GM21360 (cell line): ENCODE measurements around the gene ISOC2.

Source experiments
- ATAC-seq: cut with Tn5 transposase; IDR thresholded peaks from one replicate; pipeline ENCODE4 v1.9.1; 2021; ENCODE audit warnings: mild to moderate bottlenecking, moderate library complexity; ENCODE audit not compliant: unreplicated experiment

The ISOC2 gene

GRCh38 chr19:55479451-55480230, 18.2 kb upstream of the ISOC2 start:
- no peak for ATAC-seq

DNA sequence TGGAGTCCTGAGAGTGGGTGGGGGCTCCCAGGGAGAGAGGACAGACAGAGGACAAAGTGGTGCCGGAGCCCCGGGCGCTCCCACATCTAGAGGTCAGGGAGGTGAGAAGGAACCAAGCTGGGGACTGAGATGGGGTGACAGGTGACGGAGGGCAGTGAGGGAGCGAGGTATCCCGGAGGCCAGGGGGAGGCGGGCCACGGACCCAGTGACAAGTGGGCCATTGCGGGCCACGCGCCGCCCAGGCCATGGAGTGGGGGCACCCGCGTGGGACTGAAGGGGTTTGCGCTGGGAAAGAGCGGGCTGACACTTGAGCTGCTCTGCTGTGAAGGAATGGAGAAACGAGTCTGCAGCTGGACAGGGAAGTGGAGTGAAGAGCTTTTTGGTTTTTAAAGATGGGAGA, 17.6 kb upstream of the ISOC2 start:
- no peak for ATAC-seq

DNA sequence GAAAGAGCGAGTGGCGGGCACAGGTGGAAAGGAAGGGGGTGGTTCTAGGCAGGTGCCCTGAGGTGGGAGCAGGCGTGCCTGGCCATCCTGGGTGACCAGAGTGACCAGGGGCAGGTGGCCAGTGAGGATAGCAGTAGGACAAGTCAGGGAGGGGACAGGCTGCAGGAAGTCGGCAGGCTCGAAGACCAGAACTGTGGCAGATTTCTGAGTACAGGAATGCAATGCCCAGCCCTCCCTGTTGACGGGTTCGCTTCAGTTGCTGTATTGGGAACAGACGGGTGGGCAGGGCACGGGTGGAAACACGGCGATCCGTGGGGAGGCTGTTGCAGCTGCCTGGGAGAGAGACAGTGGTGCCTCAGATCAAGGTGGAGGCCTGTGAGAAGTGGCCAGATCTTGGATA, 16.9 kb upstream of the ISOC2 start:
- no peak for ATAC-seq

DNA sequence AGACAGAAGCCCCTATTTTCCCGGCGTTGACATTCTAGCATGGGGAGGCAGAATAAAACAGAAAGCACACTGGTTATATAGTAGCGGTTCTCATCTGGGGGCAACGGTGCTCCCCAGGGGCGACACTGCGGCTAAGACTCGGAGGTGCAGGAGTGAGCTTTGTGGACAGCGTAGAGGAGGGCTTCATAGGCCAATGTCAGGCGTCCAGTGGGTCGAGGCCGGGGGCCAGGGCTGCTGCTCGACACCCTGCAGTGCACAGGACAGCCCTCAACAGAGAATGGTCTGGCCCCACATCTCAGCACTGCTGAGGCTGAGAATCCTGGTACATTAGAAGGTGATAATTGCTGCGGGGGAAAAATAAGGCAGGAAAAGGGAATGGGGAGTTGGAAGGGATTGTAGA, 16.5 kb upstream of the ISOC2 start:
- ATAC-seq, result no peak

DNA sequence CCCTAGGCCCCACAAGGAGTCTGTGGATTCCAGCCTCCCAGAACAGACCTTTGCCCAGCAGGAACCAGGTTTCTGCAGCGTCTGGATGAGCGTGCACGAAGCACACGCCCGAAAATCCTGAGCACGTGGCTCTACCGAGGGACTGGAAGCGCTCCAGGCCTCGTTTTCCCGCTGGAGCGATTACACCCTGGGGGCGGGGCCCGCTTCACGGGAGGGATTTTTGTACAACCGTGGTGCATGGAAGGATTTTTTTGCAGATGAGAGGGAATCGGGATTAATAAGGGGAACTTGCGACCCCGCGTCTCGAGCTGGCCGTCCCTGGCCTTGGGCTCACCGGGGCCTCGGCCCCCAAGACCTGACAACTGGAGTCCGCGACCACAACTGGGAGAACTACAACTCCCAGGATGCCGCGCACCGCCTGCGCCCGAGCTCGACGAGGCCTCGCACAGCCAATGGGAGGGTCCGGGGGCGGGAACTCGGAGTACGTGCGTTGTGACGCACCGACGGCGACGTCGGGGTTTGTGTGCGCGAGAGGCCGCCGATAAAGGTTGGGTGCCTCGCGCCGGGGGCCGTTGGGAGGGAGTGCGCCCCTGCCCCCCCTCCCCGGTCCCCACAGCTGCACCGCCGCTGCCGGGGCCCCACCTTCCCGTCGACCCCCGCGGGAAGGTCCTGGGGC, 14.8 kb upstream of the ISOC2 start, which contains the start of gene ZNF628:
Gene ZNF628 (plus strand): TSS at position 518 of the 676 bp plus-strand sequence. CDS start 3,294 bp downstream, outside the sequence.
- peak; percentile 89 for ATAC-seq

- ATAC-seq, result no peak
These were observed 13.1 kb upstream of the ISOC2 start for GRCh38 chr19:55474269-55475265.

- no peak for ATAC-seq
These were observed 12.0 kb upstream of the ISOC2 start for GRCh38 chr19:55473225-55474012.

DNA sequence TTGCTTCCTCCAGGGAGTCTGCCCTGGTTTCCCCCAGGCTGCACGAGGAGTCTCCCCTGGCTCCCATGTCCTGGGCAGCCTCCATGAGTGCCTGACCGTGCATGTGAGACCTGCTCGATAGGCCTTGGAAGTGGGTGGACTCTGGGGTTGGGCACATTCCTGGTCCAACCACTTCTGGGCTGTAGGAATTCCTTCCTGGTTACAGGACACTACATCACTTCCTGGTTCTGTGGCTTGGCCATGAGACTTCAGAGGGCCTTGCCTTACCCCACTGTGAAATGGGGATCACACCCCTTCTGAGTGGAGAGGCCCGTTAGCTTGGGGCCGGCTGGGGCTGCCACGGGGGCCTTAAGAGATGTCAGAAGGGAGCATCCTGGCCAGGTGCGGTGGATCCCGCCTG, 11.0 kb upstream of the ISOC2 start:
- ATAC-seq, result no peak

DNA sequence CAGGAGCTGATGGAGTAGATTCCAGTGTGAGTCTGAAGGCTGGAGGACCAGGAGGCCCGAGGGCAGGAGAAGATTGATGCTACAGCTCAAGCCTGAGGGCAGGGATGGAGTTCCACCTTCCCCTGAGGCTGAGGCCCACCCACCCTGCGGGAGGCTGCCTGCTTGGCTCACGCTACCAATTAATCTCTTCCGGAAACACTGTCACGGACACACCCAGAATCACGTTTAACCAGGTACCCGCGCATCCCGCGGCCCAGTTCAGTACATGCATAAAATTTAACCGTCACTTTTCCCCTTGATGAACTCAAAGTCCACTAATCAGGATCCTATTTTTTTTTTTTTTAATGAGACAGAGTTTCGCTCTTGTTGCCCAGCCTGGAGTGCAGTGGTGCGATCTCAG, 9.8 kb upstream of the ISOC2 start:
- ATAC-seq, result no peak

- peak; percentile 15 for ATAC-seq
These were observed 6.6 kb upstream of the ISOC2 start for GRCh38 chr19:55468054-55468393.

DNA sequence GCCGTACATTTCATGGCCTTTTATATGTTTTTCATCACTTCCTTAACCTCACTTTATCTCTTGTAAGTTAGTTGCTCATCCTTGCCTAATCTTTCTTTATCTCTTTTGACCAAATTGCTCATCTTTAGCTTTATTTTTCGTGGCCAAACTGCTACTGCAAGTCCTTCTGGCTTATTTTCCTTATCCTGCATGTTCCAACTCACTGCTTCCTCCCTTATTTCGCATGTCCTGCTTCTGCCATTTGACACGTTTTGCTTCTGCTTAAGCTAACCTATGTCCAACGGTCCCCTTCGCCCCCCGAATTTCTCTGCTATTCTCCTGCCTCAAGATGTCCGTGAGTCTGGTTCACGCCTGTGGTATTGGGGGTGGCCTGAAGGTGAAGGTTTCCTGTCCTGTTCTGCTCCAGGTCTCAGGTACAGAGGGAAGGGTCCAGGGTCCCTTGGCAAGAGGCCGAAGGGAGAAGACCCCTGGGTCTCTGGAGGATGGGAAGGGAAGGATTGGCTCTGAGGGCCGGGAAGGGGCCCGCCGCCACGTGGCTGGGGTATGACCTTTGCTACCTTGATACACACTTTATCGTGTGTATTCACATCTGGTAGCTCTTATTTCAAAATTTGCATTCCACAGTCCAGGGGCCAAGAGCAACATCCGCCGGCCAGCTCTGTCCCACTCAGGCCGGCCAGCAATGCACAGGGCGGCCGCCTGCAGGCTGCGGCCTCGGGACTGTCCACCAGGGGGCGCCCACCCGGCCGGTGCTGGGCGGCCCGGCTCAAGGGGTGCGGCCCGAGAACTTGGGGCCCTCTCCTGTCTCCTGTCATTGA, 6.0 kb upstream of the ISOC2 start:
- ATAC-seq, result peak; percentile 68

DNA sequence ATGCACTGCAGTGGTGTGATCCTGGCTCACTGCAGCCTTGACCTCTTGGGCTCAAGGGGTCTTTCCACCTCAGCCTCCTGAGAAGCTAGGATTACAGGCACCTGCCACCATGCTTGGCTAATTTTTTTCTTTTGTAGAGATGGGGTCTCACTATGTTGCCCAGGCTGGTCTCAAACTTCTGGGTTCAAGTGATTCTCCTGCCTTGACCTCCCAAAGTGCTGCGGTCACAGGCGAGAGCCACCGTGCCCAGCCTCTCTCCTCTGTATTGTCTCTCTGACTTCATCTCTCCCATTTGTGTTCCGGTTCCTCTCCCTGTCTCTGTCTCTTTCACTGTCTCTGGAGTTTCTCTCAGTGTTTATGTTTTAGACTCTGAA, 4.8 kb upstream of the ISOC2 start:
- ATAC-seq, result no peak

GRCh38 chr19:55465460-55466240, 4.2 kb upstream of the ISOC2 start:
- ATAC-seq, result no peak

GRCh38 chr19:55464662-55465054, 3.2 kb upstream of the ISOC2 start, which contains the start of gene C19orf85:
TSS of gene C19orf85 (minus strand) at chr19:55464751. CDS start at chr19:55464554, 197 bp downstream.
- ATAC-seq, result no peak

GRCh38 chr19:55464039-55464661, 2.7 kb upstream of the ISOC2 start:
- ATAC-seq, result no peak

- no peak for ATAC-seq
These were observed 2.2 kb upstream of the ISOC2 start for GRCh38 chr19:55463583-55464031.

GRCh38 chr19:55462722-55463121, 1.3 kb upstream of the ISOC2 start:
- no peak for ATAC-seq

DNA sequence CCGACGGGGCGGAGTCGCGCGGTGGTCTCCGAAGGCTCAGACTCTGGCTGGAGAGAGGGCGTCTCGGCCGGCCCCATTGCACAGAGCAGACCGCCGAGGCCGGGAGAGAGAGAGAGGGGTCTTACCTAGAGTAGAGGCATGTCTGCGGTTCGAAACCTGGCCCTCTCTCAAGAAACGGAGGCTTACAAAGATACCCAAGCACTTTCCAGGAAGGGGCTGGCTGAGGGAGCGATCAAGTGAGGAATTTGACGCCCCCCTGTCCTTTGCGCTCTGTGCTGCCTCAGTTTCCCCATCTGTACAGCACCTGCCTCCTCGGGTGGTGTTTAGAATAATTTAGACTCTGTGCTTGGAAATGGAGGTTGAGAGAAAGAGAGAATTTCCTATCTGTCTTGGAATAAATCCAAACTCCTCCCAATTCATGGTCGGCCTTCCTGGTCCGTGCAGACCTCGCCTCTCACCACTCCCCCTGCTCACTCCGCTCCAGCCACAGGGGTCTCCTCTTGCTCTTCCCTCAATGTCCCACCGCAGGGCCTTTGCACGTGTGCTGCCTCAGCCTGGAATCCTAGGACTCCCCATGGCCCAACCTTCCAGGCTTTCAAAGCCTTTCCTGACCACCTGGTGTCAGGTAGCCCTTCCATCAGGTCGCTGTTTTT, 658 bp upstream of the ISOC2 start:
- no peak for ATAC-seq
